Panc1 (cell line): ENCODE measurements around the gene HK1.

ENCODE experiments used
- POLR2AphosphoS5 ChIP-seq: IDR thresholded peaks from 2 replicates; pipeline ENCODE4 v1.6.1; 2012; ENCODE audit warnings: mild to moderate bottlenecking, low read depth, low read length, moderate library complexity
- SIN3A ChIP-seq: IDR thresholded peaks from 2 replicates; pipeline ENCODE4 v1.6.1; 2012; ENCODE audit warnings: low read depth, mild to moderate bottlenecking, low read length, moderate library complexity, borderline replicate concordance; ENCODE audit not compliant: insufficient read depth
- TCF7L2 ChIP-seq: IDR thresholded peaks from 2 replicates; pipeline ENCODE4 v1.6.1; 2011; ENCODE audit warnings: mild to moderate bottlenecking, low read depth, low read length, inconsistent platforms
- TF ChIP-seq, protein P1 (sequence below): fragments of 450-650 bp; IDR thresholded peaks from 2 replicates; pipeline ENCODE4 v1.5.1; 2017; ENCODE audit warnings: mild to moderate bottlenecking
- TF ChIP-seq, protein P2 (sequence below), 2 experiments: IDR thresholded peaks; 2 replicates each; pipeline ENCODE4 v1.6.1; 2011 to 2012; ENCODE audit warnings: low read depth in 2 of 2, control low read depth in 1 of 2, low read length in 1 of 2, mild to moderate bottlenecking in 1 of 2, moderate library complexity in 1 of 2; ENCODE audit not compliant: insufficient read depth in 1 of 2

DNA sequence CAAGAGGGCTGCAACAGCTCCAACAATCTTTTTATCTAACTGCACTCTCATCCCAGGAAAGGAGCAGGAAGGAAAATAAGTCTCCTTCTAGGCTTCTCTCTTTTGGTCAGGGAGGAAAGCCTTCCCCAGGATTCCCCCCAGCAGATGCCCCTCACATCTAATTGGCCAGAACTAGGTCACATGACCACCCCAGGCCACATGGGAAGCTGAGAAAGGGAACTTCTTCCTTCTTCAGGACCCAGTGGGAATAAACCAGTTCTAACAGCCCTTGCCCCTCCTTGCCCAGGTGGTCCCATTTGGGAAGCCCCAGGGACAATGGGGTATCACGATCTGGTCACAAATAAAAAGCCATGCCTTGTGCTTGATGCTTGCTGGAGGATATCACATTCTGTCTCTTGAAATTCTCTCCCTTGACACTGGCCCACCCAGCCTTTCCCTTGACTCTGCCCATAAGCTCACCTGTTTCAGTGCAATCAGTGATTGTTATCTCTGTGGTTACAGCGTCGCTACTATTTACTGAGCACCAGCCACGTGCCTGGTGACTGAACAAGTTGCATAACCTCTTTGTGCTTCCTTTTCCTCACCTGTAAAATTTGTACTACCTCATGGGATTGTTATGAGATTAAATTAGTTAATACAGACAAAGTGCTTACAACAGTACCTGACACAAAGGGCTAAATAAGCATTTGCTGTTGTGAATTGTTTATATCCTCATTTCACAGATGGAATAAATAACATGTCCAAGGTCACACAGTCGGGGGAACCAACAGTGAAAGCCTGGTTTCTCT is 147.4 kb downstream of the HK1 start:
- TF ChIP-seq, protein P1, sequence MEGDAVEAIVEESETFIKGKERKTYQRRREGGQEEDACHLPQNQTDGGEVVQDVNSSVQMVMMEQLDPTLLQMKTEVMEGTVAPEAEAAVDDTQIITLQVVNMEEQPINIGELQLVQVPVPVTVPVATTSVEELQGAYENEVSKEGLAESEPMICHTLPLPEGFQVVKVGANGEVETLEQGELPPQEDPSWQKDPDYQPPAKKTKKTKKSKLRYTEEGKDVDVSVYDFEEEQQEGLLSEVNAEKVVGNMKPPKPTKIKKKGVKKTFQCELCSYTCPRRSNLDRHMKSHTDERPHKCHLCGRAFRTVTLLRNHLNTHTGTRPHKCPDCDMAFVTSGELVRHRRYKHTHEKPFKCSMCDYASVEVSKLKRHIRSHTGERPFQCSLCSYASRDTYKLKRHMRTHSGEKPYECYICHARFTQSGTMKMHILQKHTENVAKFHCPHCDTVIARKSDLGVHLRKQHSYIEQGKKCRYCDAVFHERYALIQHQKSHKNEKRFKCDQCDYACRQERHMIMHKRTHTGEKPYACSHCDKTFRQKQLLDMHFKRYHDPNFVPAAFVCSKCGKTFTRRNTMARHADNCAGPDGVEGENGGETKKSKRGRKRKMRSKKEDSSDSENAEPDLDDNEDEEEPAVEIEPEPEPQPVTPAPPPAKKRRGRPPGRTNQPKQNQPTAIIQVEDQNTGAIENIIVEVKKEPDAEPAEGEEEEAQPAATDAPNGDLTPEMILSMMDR: no peak
- TF ChIP-seq POLR2AphosphoS5 (no peak), SIN3A (no peak), TCF7L2 (no peak)
- TF ChIP-seq, protein P2, sequence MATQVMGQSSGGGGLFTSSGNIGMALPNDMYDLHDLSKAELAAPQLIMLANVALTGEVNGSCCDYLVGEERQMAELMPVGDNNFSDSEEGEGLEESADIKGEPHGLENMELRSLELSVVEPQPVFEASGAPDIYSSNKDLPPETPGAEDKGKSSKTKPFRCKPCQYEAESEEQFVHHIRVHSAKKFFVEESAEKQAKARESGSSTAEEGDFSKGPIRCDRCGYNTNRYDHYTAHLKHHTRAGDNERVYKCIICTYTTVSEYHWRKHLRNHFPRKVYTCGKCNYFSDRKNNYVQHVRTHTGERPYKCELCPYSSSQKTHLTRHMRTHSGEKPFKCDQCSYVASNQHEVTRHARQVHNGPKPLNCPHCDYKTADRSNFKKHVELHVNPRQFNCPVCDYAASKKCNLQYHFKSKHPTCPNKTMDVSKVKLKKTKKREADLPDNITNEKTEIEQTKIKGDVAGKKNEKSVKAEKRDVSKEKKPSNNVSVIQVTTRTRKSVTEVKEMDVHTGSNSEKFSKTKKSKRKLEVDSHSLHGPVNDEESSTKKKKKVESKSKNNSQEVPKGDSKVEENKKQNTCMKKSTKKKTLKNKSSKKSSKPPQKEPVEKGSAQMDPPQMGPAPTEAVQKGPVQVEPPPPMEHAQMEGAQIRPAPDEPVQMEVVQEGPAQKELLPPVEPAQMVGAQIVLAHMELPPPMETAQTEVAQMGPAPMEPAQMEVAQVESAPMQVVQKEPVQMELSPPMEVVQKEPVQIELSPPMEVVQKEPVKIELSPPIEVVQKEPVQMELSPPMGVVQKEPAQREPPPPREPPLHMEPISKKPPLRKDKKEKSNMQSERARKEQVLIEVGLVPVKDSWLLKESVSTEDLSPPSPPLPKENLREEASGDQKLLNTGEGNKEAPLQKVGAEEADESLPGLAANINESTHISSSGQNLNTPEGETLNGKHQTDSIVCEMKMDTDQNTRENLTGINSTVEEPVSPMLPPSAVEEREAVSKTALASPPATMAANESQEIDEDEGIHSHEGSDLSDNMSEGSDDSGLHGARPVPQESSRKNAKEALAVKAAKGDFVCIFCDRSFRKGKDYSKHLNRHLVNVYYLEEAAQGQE (IDR thresholded peaks at IDR 0.05; ENCODE audit: insufficient read depth in 1 of 2, low read depth in 2 of 2, low read length in 1 of 2): no peak
